GM10266 (cell line): ENCODE data around the gene UMAD1.

ENCODE experiments used
- DNase-seq: peaks from one replicate; pipeline ENCODE4 v3.0.0; 2012; ENCODE audit errors: extremely low spot score
- CTCF ChIP-seq: IDR thresholded peaks from 2 replicates; pipeline ENCODE4 v1.5.1; 2012; ENCODE audit warnings: mild to moderate bottlenecking, low read depth; ENCODE audit not compliant: control insufficient read depth, insufficient read depth; ENCODE audit errors: missing control alignments

Gene UMAD1

GRCh38 chr7:7907306-7907705 is 266.8 kb downstream of the UMAD1 start:
- no peak for TF ChIP-seq CTCF
- no peak for DNase-seq

- no peak for TF ChIP-seq CTCF
- DNase-seq, result no peak
Observed at GRCh38 chr7:7908622-7909145, 268.1 kb downstream of the UMAD1 start.

GRCh38 chr7:7909376-7909775 is 268.8 kb downstream of the UMAD1 start:
- DNase-seq, result no peak
- TF ChIP-seq CTCF, result no peak

- no peak for DNase-seq
- TF ChIP-seq CTCF, result no peak
Observed at GRCh38 chr7:7911369-7912123, 271.0 kb downstream of the UMAD1 start.

GRCh38 chr7:7912937-7913336 is 272.4 kb downstream of the UMAD1 start:
- no peak for DNase-seq
- TF ChIP-seq CTCF, result no peak

- no peak for DNase-seq
- no peak for TF ChIP-seq CTCF
Observed at GRCh38 chr7:7913504-7913903, 273.0 kb downstream of the UMAD1 start.

- DNase-seq, result no peak
- no peak for TF ChIP-seq CTCF
Observed at GRCh38 chr7:7914547-7914946, 274.0 kb downstream of the UMAD1 start.
